GM10248 (cell line): ENCODE measurements around the gene ZFP92.
A peak's percentile ranks its signal among the peaks of the same experiment; 100 is the strongest.
"Not testable (repeated sequence)": the region's sequence is repeated elsewhere in the genome, so short reads cannot be mapped to it uniquely, and the experiment has no call there.

ENCODE experiments used
- CTCF ChIA-PET: fragments of 300-600 bp; sonication (Branson Sonifier 250); formaldehyde crosslinking; extraction: SDS; loops from one replicate; lab custom pipeline; 2021; ENCODE audit warnings: antibody characterized with exemption; lab: Yijun Ruan, JAX
- POLR2A ChIA-PET: fragments of 350-650 bp; sonication (Branson Sonifier 250); formaldehyde crosslinking; extraction: SDS; loops from one replicate; lab custom pipeline; 2020; ENCODE audit warnings: antibody characterized with exemption; lab: Yijun Ruan, JAX
- DNase-seq: peaks from one replicate; pipeline ENCODE4 v3.0.0; 2012; ENCODE audit errors: extremely low spot score
- TF ChIP-seq, protein P1 (sequence below): IDR thresholded peaks from 2 replicates; pipeline ENCODE4 v1.5.1; 2012; ENCODE audit warnings: mild to moderate bottlenecking, low read depth; ENCODE audit errors: extremely low read depth, missing control alignments, control extremely low read depth

The ZFP92 gene

DNA sequence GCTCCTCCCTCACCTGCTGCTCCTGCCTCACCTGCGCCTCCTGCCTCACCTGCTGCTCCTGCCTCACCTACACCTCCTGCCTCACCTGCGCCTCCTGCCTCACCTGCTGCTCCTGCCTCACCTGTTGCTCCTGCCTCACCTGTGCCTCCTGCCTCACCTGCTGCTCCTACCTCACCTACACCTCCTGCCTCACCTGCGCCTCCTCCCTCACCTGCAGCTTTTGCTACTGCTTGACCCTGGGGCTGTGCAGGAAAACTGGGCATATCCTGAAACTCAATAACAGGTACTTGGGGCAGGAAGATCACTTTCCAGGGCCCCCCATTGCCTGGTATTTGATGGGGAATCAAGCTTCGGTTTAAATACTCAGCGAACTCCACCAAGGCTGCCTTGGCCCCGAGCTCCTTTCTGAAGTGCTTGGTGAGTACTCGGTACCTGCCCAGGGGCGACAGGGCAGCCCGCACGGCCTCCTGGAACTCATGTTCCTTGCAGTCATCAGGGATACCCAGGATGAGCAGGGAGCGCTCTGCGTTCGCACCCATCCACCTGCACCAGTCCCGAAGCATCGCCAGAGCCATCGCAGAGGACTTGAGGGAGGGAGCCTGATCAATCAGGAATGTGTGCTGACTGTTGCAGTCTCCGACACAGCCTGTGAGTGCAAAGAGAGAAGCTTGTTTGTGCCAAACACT is 12.9 kb upstream of the ZFP92 start:
- TF ChIP-seq, protein P1, sequence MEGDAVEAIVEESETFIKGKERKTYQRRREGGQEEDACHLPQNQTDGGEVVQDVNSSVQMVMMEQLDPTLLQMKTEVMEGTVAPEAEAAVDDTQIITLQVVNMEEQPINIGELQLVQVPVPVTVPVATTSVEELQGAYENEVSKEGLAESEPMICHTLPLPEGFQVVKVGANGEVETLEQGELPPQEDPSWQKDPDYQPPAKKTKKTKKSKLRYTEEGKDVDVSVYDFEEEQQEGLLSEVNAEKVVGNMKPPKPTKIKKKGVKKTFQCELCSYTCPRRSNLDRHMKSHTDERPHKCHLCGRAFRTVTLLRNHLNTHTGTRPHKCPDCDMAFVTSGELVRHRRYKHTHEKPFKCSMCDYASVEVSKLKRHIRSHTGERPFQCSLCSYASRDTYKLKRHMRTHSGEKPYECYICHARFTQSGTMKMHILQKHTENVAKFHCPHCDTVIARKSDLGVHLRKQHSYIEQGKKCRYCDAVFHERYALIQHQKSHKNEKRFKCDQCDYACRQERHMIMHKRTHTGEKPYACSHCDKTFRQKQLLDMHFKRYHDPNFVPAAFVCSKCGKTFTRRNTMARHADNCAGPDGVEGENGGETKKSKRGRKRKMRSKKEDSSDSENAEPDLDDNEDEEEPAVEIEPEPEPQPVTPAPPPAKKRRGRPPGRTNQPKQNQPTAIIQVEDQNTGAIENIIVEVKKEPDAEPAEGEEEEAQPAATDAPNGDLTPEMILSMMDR = no peak
- POLR2A ChIA-PET = no interaction called here
- no peak for DNase-seq
- CTCF ChIA-PET = interaction anchor here (1.2 to 1.7 kb wide), 4 partner anchors 12 to 109 kb away, joined by 3 read pairs; no protein-coding TSS in a partner anchor

- DNase-seq = peak; percentile 77
- TF ChIP-seq, protein P1 = peak; percentile 92
- ChIA-PET CTCF (interaction anchor here (1.7 kb wide), 1 partner anchor 34 kb away, joined by 3 read pairs; no protein-coding TSS in a partner anchor), POLR2A (no interaction called here)
These were observed 10.8 kb upstream of the ZFP92 start for GRCh38 chrX:153400146-153401132.

GRCh38 chrX:153401133-153401764 is 10.0 kb upstream of the ZFP92 start, which contains the start of gene PNMA6E:
TSS of gene PNMA6E (minus strand) at chrX:153401350. CDS start at chrX:153398849, 2,501 bp downstream.
- DNase-seq = no peak
- TF ChIP-seq, protein P1 = no peak
- ChIA-PET POLR2A (no interaction called here), CTCF (no interaction called here)

- CTCF ChIA-PET, DNase-seq, POLR2A ChIA-PET: not testable (repeated sequence)
These were observed 6.9 kb upstream of the ZFP92 start for GRCh38 chrX:153404333-153404732.

DNA sequence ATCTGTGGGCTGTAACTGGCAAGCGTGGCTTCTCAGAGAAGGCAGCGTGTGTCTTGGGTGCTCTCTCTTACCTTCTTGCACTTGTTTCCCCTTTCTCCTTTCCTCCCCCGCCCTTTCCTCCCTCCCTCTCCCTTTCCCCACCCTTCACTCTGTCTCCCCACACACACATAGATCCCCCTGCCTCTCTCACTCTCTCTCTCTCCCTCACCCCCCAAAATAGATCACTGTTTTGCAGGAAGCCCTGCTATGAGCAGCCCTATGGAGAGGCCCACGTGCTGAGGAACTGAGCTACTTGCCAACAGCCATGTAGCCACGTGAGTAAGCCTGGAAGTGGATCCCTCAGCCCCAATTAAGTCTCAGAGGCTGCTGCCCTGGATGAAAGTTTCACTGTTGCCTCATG is 5.8 kb upstream of the ZFP92 start:
- POLR2A ChIA-PET = no interaction called here
- CTCF ChIA-PET = no interaction called here

GRCh38 chrX:153406011-153406410 is 5.3 kb upstream of the ZFP92 start:
- CTCF ChIA-PET = no interaction called here
- DNase-seq = no peak
- TF ChIP-seq, protein P1 = no peak
- POLR2A ChIA-PET = no interaction called here

More for the DNA sequence above, 5.8 kb upstream of the ZFP92 start:
- DNase-seq = no peak
- TF ChIP-seq, protein P1 = no peak
